Progenitor cell of endocrine pancreas (in vitro differentiated cells): ENCODE data around the gene ETV6. TPM values are rescaled to one million over a fixed set of nuclear protein-coding genes. Genes with fewer than 3 reads are reported as not detected.

Experiments used
- DNase-seq: peaks from one replicate; pipeline ENCODE4 v3.0.0; 2021; ENCODE audit warnings: low spot score; ENCODE audit not compliant: unreplicated experiment
- H3K27ac Mint-ChIP-seq: 2 replicates; pipeline ENCODE4 v1.8.0; 2021; ENCODE audit warnings: mild to moderate bottlenecking, moderate library complexity, mixed read lengths
- H3K27me3 Mint-ChIP-seq: 2 replicates; pipeline ENCODE4 v1.8.0; 2021; ENCODE audit warnings: mixed read lengths
- H3K36me3 Mint-ChIP-seq: 2 replicates; pipeline ENCODE4 v1.8.0; 2022; ENCODE audit warnings: mixed read lengths; ENCODE audit not compliant: insufficient read depth
- H3K4me1 Mint-ChIP-seq: 2 replicates; pipeline ENCODE4 v1.8.0; 2021; ENCODE audit warnings: low read depth, mixed read lengths
- H3K4me3 Mint-ChIP-seq: 2 replicates; pipeline ENCODE4 v1.8.0; 2021; ENCODE audit warnings: low read depth, mild to moderate bottlenecking, moderate library complexity, mixed read lengths
- H3K9me3 Mint-ChIP-seq: 2 replicates; pipeline ENCODE4 v1.8.0; 2021; ENCODE audit warnings: low read depth, mixed read lengths
- total RNA-seq: library from RNA; stranded (reverse); gene quantifications from 2 replicates; pipeline ENCODE4 v1.2.1, GENCODE V29; 2021
- TF ChIP-seq, protein P1 (sequence below): fragments of 200-600 bp; sonication (generic); IDR thresholded peaks from one replicate; pipeline ENCODE4 v1.5.0; 2021; ENCODE audit warnings: antibody characterized with exemption, mild to moderate bottlenecking; ENCODE audit not compliant: unreplicated experiment

The ETV6 gene
- total RNA-seq, 1 donor from 2014 or later = 55.2 TPM

DNA sequence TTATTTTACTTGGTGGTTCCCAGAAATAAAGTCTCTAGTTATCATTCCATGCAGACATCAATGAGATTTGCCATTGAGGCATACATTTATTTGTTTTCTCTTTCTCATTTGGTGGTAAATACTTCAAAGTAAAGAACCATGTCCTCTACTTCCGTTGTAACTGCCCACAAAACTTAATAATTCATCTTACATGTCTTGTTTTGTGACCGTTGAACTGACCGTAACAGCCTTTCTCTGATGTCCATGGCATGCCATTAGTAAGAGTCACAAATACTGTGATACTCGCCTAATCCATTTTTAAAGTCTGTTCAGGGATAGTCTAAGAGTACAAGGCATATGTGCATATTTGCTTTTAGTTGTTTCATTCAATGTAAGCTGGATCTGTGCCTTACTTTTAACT, 145.3 kb downstream of the ETV6 start:
- Mint-ChIP-seq H3K9me3 (peaks cover 7% of the 10 kb centered on the region), H3K27ac (no peak overlapping the region), H3K4me1 (peaks cover 55% of the 10 kb centered on the region), H3K4me3 (no peak overlapping the region), H3K36me3 (peaks cover 13% of the 10 kb centered on the region), H3K27me3 (no peaks in the 10 kb centered on the region)
- no peak for DNase-seq
- TF ChIP-seq, protein P1, sequence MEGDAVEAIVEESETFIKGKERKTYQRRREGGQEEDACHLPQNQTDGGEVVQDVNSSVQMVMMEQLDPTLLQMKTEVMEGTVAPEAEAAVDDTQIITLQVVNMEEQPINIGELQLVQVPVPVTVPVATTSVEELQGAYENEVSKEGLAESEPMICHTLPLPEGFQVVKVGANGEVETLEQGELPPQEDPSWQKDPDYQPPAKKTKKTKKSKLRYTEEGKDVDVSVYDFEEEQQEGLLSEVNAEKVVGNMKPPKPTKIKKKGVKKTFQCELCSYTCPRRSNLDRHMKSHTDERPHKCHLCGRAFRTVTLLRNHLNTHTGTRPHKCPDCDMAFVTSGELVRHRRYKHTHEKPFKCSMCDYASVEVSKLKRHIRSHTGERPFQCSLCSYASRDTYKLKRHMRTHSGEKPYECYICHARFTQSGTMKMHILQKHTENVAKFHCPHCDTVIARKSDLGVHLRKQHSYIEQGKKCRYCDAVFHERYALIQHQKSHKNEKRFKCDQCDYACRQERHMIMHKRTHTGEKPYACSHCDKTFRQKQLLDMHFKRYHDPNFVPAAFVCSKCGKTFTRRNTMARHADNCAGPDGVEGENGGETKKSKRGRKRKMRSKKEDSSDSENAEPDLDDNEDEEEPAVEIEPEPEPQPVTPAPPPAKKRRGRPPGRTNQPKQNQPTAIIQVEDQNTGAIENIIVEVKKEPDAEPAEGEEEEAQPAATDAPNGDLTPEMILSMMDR = no peak

DNA sequence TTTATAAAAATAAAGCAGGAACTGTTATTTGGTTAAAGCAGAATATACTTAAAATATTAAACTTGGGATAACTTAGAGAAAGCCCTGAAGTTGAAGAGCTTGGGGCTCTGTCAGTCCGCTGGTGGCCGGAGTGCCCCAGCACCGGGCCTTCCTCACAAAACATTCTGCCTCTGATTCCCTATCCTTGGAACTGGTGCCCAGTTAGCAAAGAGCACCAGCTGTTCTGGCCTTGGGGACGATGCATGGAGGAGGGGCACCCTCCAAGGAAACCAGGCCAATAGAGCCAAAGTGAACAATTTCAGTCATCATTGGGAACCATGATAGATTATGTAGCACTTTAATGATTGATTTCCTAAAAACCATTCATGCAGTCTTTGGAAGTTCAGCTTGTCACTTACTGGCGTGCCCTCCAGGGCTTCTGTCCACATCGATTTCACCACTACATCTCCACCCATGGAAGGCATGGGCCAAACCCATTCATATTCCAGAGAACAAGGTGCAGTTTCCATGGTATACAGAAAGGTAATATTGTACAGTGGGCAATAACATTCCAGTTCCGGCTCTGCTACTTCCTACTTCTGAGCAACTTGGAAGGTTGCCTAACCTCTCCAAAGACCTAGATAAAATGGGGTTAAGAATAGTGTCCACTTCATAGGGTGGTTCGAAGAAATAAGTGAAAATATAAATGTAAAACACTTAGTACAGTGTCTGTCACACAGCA, 145.9 kb downstream of the ETV6 start:
- H3K27me3 Mint-ChIP-seq = no peaks in the 10 kb centered on the region
- H3K9me3 Mint-ChIP-seq = peaks cover 7% of the 10 kb centered on the region
- TF ChIP-seq, protein P1 = no peak
- peaks cover 11% of the 10 kb centered on the region for H3K36me3 Mint-ChIP-seq
- peaks cover 55% of the 10 kb centered on the region for H3K4me1 Mint-ChIP-seq
- peak overlapping the region; percentile 34 for H3K27ac Mint-ChIP-seq
- DNase-seq = no peak
- no peak overlapping the region for H3K4me3 Mint-ChIP-seq

- peak overlapping the region; percentile 34 for H3K27ac Mint-ChIP-seq
- H3K36me3 Mint-ChIP-seq = peaks cover 12% of the 10 kb centered on the region
- TF ChIP-seq, protein P1 = no peak
- peaks cover 7% of the 10 kb centered on the region for H3K9me3 Mint-ChIP-seq
- H3K27me3 Mint-ChIP-seq = no peaks in the 10 kb centered on the region
- H3K4me3 Mint-ChIP-seq = no peak overlapping the region
- DNase-seq = no peak
- peaks cover 55% of the 10 kb centered on the region for H3K4me1 Mint-ChIP-seq
Observed at GRCh38 chr12:11795913-11796459, 146.5 kb downstream of the ETV6 start.

- no peak overlapping the region for H3K4me3 Mint-ChIP-seq
- no peaks in the 10 kb centered on the region for H3K27me3 Mint-ChIP-seq
- H3K36me3 Mint-ChIP-seq = peaks cover 11% of the 10 kb centered on the region
- TF ChIP-seq, protein P1 = no peak
- peaks cover 7% of the 10 kb centered on the region for H3K9me3 Mint-ChIP-seq
- peaks cover 49% of the 10 kb centered on the region for H3K4me1 Mint-ChIP-seq
- H3K27ac Mint-ChIP-seq = no peak overlapping the region
- DNase-seq = no peak
Observed at GRCh38 chr12:11797317-11797913, 147.9 kb downstream of the ETV6 start.

DNA sequence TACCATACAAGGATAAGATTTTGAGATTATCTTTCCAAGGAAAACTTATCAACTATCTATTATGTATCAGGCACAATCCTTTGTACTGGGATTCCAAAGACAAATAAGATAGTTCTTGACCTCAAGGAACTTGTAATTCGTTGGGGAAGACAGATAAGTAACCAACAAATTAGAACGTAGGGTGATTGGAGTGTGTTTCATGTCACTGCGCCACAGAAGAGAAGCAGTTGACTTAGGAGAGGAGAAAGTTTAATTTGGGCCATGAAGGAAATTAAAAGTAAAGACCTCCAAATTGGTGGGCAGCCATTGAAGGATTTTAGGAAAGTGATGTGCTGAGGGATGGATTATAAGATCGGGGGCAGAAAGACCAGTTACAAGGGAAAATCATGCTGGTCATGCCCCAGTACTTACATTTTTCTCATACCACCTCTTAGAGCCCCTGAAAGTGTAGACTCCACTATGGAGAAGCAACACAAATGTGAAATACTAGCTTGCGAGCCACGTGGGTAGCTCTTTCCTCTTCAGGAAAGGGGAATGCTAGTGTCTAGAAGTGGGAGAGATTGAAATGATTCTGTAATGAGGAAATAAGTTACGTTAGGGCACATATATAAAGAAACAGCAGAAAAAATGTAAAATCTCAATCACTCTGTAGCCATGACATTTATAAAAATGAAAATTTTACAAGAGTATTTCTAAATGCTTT, 148.7 kb downstream of the ETV6 start:
- Mint-ChIP-seq H3K36me3 (peaks cover 11% of the 10 kb centered on the region), H3K27me3 (no peaks in the 10 kb centered on the region), H3K4me1 (peaks cover 49% of the 10 kb centered on the region), H3K27ac (peak overlapping the region; percentile 23), H3K9me3 (peaks cover 7% of the 10 kb centered on the region), H3K4me3 (no peak overlapping the region)
- no peak for DNase-seq
- TF ChIP-seq, protein P1 = no peak
